ENCODE measurements around the gene KLHL6. TPM values are rescaled to one million over a fixed set of nuclear protein-coding genes. Genes with fewer than 3 reads are reported as not detected.

The KLHL6 gene
- total RNA-seq, 1 experiment from 2014 or later = 0.11 TPM

DNA sequence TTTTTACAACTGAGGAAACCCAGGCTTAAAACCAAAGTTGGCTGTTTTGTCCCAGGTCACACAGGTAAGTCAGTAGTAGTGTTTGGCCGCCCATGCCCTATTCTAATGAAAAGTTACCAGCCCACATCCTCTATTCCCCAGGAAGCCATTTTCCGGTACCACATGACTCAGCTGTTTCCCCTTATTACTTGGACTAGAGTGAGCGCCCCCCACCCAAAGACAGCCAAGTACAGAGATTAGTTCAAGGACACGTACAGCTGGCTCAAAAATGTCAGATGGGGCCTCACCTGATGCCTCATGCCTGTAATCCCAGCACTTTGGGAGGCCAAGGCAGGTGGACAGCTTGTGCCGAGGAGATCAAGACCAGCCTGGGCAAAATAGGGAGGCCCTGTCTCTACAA is 8.5 kb upstream of the KLHL6 start:
- POLR2A ChIA-PET = no interaction called here
- DNase-seq (ENCODE audit: low spot score) = no peak
- ATAC-seq = no peak
- TF ChIP-seq FOXJ3 (CRISPR knock-in tag; IDR thresholded peaks at IDR 0.05; ENCODE audit: borderline replicate concordance) = no peak
- no peak for TF ChIP-seq ZBTB21 (CRISPR knock-in tag; IDR thresholded peaks at IDR 0.05; ENCODE audit: borderline replicate concordance)
- no peak for TF ChIP-seq KAT7 (CRISPR knock-in tag; IDR thresholded peaks at IDR 0.05; ENCODE audit: borderline replicate concordance)
- no peaks in the 10 kb centered on the region for H3K36me3 Mint-ChIP-seq
- CTCF ChIA-PET = no interaction called here
- peaks cover 14% of the 10 kb centered on the region for H3K4me1 Mint-ChIP-seq
- H3K27ac Mint-ChIP-seq = no peak overlapping the region
- H3K4me3 Mint-ChIP-seq = no peak overlapping the region
- H3K9me3 Mint-ChIP-seq = no peaks in the 10 kb centered on the region
- no peaks in the 10 kb centered on the region for H3K27me3 Mint-ChIP-seq (ENCODE audit: low read depth)

GRCh38 chr3:183563536-183563874 is 8.0 kb upstream of the KLHL6 start:
- DNase-seq (ENCODE audit: low spot score) (no peak), ATAC-seq (no peak)
- CTCF ChIA-PET = interaction anchor here (0.8 to 1.3 kb wide), 2 partner anchors 84 to 204 kb away, joined by 3 to 4 read pairs; no protein-coding TSS in a partner anchor
- H3K9me3 Mint-ChIP-seq = no peaks in the 10 kb centered on the region
- no peak overlapping the region for H3K4me3 Mint-ChIP-seq
- POLR2A ChIA-PET = no interaction called here
- peaks cover 14% of the 10 kb centered on the region for H3K4me1 Mint-ChIP-seq
- no peak for TF ChIP-seq ELF4 (CRISPR knock-in tag; IDR thresholded peaks at IDR 0.05; ENCODE audit: low read depth)
- no peak for TF ChIP-seq ZNF232 (CRISPR knock-in tag; IDR thresholded peaks at IDR 0.05)
- no peak for TF ChIP-seq ZBTB21 (CRISPR knock-in tag; IDR thresholded peaks at IDR 0.05; ENCODE audit: borderline replicate concordance)
- no peak for TF ChIP-seq ZNF138 (CRISPR knock-in tag; conservative IDR thresholded peaks at IDR 0.05)
- no peak for TF ChIP-seq ETV6 (CRISPR knock-in tag; IDR thresholded peaks at IDR 0.05)
- TF ChIP-seq USF2 (CRISPR knock-in tag; IDR thresholded peaks at IDR 0.05) = no peak
- TF ChIP-seq TCF7 (CRISPR knock-in tag; IDR thresholded peaks at IDR 0.05; ENCODE audit: low read depth) = no peak
- TF ChIP-seq RELA (CRISPR knock-in tag; IDR thresholded peaks at IDR 0.05; ENCODE audit: borderline replicate concordance) = no peak
- TF ChIP-seq, protein P1, sequence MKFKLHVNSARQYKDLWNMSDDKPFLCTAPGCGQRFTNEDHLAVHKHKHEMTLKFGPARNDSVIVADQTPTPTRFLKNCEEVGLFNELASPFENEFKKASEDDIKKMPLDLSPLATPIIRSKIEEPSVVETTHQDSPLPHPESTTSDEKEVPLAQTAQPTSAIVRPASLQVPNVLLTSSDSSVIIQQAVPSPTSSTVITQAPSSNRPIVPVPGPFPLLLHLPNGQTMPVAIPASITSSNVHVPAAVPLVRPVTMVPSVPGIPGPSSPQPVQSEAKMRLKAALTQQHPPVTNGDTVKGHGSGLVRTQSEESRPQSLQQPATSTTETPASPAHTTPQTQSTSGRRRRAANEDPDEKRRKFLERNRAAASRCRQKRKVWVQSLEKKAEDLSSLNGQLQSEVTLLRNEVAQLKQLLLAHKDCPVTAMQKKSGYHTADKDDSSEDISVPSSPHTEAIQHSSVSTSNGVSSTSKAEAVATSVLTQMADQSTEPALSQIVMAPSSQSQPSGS (CRISPR knock-in tag; IDR thresholded peaks at IDR 0.05; ENCODE audit: borderline replicate concordance, low read depth) = no peak
- no peak for TF ChIP-seq OVOL2 (CRISPR knock-in tag; IDR thresholded peaks at IDR 0.05; ENCODE audit: borderline replicate concordance)
- no peak for TF ChIP-seq ZNF281 (CRISPR knock-in tag; IDR thresholded peaks at IDR 0.05)
- TF ChIP-seq MYBL2 (CRISPR knock-in tag; IDR thresholded peaks at IDR 0.05) = no peak
- TF ChIP-seq, protein P2, sequence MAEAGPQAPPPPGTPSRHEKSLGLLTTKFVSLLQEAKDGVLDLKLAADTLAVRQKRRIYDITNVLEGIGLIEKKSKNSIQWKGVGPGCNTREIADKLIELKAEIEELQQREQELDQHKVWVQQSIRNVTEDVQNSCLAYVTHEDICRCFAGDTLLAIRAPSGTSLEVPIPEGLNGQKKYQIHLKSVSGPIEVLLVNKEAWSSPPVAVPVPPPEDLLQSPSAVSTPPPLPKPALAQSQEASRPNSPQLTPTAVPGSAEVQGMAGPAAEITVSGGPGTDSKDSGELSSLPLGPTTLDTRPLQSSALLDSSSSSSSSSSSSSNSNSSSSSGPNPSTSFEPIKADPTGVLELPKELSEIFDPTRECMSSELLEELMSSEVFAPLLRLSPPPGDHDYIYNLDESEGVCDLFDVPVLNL (CRISPR knock-in tag; IDR thresholded peaks at IDR 0.05; ENCODE audit: borderline replicate concordance, low read depth) = no peak
- TF ChIP-seq CBFB (CRISPR knock-in tag; IDR thresholded peaks at IDR 0.05; ENCODE audit: low read depth) = no peak
- TF ChIP-seq TEAD4 (CRISPR knock-in tag; IDR thresholded peaks at IDR 0.05) = no peak
- no peak for TF ChIP-seq SMAD3 (CRISPR knock-in tag; IDR thresholded peaks at IDR 0.05; ENCODE audit: borderline replicate concordance)
- no peak for TF ChIP-seq RORB (CRISPR knock-in tag; IDR thresholded peaks at IDR 0.05)
- no peak for TF ChIP-seq E2F5 (CRISPR knock-in tag; IDR thresholded peaks at IDR 0.05)
- no peaks in the 10 kb centered on the region for H3K27me3 Mint-ChIP-seq (ENCODE audit: low read depth)
- H3K36me3 Mint-ChIP-seq = no peaks in the 10 kb centered on the region
- no peak overlapping the region for H3K27ac Mint-ChIP-seq
